Small intestine (tissue), 7 donors: ENCODE data around the gene PCED1B. TPM values are rescaled to one million over a fixed set of nuclear protein-coding genes. Genes with fewer than 3 reads are reported as not detected.
A peak's percentile ranks its signal among the peaks of the same experiment; 100 is the strongest.
"Not testable (repeated sequence)": the region's sequence is repeated elsewhere in the genome, so short reads cannot be mapped to it uniquely, and the experiment has no call there.

Experiments used
- DNase-seq, 2 donors: peaks; one replicate each; pipeline versions ENCODE4 v3.0.0 to v3.0.0-alpha.2; 2013
- FAIRE-seq: peaks from 2 replicates; lab custom pipeline; 2012; peaks lifted over from hg19 to GRCh38; lab: Jason Lieb, UNC
- H3K27ac ChIP-seq, 3 donors: one replicate each; pipeline ENCODE4 v1.5.1; 2013; ENCODE audit warnings: low read length in 2 of 3, mild to moderate bottlenecking in 2 of 3, control low read depth in 1 of 3, inconsistent platforms in 1 of 3, low read depth in 1 of 3, moderate library complexity in 1 of 3
- H3K27me3 ChIP-seq, 3 donors: one replicate each; pipeline ENCODE4 v1.6.1; 2013; ENCODE audit warnings: low read length in 3 of 3, inconsistent platforms in 1 of 3; ENCODE audit not compliant: control insufficient read depth in 3 of 3, insufficient read depth in 3 of 3
- H3K36me3 ChIP-seq, 3 donors: one replicate each; pipeline ENCODE4 v1.6.1; 2013; ENCODE audit warnings: low read length in 3 of 3, inconsistent platforms in 1 of 3, low read depth in 1 of 3, mild to moderate bottlenecking in 1 of 3, moderate library complexity in 1 of 3; ENCODE audit not compliant: control insufficient read depth in 3 of 3, insufficient read depth in 2 of 3
- H3K4me1 ChIP-seq, 3 donors: one replicate each; pipeline ENCODE4 v1.6.1; 2013; ENCODE audit warnings: low read length in 2 of 3, inconsistent platforms in 1 of 3, low read depth in 1 of 3, mild to moderate bottlenecking in 1 of 3, moderate library complexity in 1 of 3; ENCODE audit not compliant: control insufficient read depth in 3 of 3, insufficient read depth in 2 of 3
- H3K4me3 ChIP-seq, 3 donors: one replicate each; pipeline ENCODE4 v1.5.1; 2013; ENCODE audit warnings: low read length in 3 of 3, control low read depth in 1 of 3, inconsistent platforms in 1 of 3, low read depth in 1 of 3, mild to moderate bottlenecking in 1 of 3, moderate library complexity in 1 of 3
- H3K9me3 ChIP-seq, 2 donors: one replicate each; pipeline ENCODE4 v1.6.1; 2013; ENCODE audit warnings: low read depth in 1 of 2, low read length in 1 of 2; ENCODE audit not compliant: control insufficient read depth in 2 of 2, insufficient read depth in 1 of 2
- WGBS, 3 donors: extraction: QIAGEN DNeasy Blood & Tissue Kit; methylation state at CpG; one replicate each; pipeline ENCODE4 v1.1.7; 2013; 5-methylcytosine and 5-hydroxymethylcytosine counted together
- polyA plus RNA-seq, 4 donors: library from polyadenylated mRNA; stranded (reverse) in 3 of 4; unstranded in 1 of 4; fragments of 200-250 nt in 3 of 4; fragments of 120-200 nt in 1 of 4; gene quantifications; one replicate each; pipeline versions ENCODE4 v1.2.1 to v1.2.3, GENCODE V29; 2013
- donor health status: healthy with polysubstance abuse.
- donor health status: control.
- donor health status: control.
- donor health status: Bipolar disorder and iron deficiency.
- donor health status: healthy.

PCED1B gene
- polyA plus RNA-seq, 4 donors, result 1.4 to 4.5 (median 1.6) TPM; not detected in 1

DNA sequence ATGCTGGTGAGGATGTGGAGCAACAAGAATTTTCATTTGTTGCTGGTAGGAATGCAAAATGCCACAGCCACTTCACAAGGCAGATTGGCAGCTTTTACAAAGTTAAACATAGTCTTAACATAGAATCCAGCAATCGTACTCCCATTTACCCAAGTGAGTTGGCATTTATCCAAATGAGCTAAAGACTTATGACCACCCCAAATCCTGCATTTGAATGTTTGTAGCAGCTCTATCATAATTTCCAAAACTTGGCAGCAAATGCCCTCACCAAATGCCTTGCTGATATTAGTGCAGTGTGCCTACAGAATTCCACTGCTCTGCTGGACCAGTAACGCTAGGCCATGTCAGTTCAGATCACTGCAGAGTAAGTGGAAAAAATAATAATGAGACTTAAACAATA is 121.0 kb downstream of the PCED1B start:
- Histone ChIP-seq H3K27me3 (no peaks in the 10 kb centered on the region), H3K36me3 (no peaks in the 10 kb centered on the region), H3K27ac (no peak overlapping the region), H3K4me3 (no peak overlapping the region), H3K9me3 (peaks cover 0 to 9% of the 10 kb centered on the region in 2 donors), H3K4me1 (no peaks in the 10 kb centered on the region)
- 75 to 86% (median 80%) methylated on average over 2 of the region's 2 CpGs for WGBS, 3 donors
- DNase-seq, result no peak
- no peak for FAIRE-seq

DNA sequence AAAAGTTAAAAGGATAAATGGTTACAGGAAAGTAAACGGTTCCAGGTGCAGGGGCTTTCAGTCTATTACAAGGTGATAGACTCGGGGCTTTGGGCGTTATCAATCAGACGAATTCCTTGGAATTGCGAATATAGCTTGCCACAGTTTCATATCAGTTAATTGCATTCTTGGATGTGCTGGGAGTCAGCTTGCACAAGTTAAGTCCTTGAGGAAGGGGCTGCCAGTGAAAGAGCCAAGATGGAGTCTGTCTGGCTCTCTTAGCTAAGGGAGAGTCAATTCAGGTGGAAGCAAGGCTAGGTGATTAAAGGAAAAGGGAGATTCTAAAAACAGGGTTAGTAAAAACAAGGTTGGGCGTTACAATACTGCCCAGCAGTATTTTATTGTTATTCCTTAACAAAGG is 121.8 kb downstream of the PCED1B start:
- DNase-seq, H3K36me3 ChIP-seq, H3K4me1 ChIP-seq, H3K4me3 ChIP-seq, FAIRE-seq, H3K27ac ChIP-seq, H3K27me3 ChIP-seq, H3K9me3 ChIP-seq: not testable (repeated sequence)
- 84 to 90% (median 88%) methylated on average over 6 of the region's 6 CpGs for whole genome bisulfite sequencing, 3 donors

DNA sequence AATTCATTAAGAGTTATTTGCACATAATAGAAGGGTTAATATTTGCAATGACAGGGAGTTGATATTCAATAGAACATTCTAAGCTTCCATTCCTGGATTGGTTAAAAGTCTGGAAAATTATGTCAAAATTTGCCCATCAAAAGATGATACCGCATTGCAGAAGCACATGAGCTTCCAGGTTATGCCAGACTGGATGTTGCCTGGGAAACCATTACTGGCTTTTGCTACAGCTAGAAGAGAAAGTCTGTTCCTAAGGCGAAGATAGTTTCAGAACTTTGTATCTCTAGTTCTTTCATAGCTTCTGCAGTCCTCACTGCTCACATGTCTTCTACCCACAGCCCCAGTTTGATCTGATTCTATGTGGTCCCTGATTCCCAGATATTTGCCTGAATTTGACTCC is 122.8 kb downstream of the PCED1B start:
- Histone ChIP-seq H3K4me3 (no peak overlapping the region), H3K4me1 (peaks cover 3 to 5% (median 4%) of the 10 kb centered on the region in 3 donors), H3K27ac (no peak overlapping the region), H3K36me3 (no peaks in the 10 kb centered on the region), H3K9me3 (peaks cover 0 to 9% of the 10 kb centered on the region in 2 donors), H3K27me3 (no peaks in the 10 kb centered on the region)
- 86 to 89% (median 88%) methylated on average over 2 of the region's 2 CpGs for WGBS, 3 donors
- DNase-seq, result no peak
- no peak for FAIRE-seq

DNA sequence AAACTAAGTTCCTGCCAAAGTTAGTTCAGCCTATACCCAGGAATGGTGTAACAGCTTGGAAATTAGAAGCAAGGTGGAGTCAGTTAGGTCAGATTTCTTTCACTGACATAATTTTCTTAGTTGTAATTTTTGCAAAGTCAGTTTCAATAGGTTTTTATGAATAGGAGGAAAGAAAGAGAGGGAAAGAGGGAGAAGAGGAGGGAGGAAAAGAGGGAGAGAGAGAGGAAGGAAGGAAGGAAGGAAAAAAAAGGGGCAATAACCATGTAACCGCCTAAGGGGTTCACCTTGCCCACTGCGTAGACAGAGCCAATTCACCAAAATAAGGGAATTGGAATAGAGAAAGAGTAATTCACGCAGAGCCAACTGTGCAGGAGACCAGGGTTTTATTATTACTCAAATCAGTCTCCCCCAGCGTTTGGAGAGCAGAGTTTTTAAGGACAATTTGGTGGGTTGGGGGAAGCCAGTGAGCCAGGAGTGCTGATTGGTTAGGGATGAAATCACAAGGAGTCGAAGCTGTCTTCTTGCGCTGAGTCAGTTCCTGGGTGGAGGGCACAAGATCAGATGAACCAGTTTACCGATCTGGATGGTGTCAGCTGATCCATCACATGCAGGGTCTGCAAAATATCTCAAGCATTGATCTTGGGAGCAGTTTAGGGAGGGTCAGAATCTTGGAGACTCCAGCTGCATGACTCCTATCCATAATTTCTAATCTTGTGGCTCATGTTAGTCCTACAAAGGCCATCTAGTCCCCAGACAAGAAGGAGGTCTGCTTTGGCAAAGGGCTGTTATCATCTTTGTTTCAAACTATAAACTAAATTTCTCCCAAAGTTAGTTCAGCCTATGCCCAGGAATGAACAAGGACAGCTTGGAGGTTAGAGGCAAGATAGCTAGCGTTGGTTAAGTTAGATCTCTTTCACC is 126.4 kb downstream of the PCED1B start:
- no peak for FAIRE-seq
- Histone ChIP-seq H3K4me3 (no peak overlapping the region), H3K9me3 (peaks cover 0 to 9% of the 10 kb centered on the region in 2 donors), H3K4me1 (peaks cover 3 to 11% (median 5%) of the 10 kb centered on the region in 3 donors), H3K36me3 (no peaks in the 10 kb centered on the region), H3K27me3 (no peaks in the 10 kb centered on the region), H3K27ac (no peak overlapping the region)
- WGBS, 3 donors, result 69 to 76% (median 70%) methylated on average over 8 of the region's 8 CpGs
- DNase-seq, result no peak

DNA sequence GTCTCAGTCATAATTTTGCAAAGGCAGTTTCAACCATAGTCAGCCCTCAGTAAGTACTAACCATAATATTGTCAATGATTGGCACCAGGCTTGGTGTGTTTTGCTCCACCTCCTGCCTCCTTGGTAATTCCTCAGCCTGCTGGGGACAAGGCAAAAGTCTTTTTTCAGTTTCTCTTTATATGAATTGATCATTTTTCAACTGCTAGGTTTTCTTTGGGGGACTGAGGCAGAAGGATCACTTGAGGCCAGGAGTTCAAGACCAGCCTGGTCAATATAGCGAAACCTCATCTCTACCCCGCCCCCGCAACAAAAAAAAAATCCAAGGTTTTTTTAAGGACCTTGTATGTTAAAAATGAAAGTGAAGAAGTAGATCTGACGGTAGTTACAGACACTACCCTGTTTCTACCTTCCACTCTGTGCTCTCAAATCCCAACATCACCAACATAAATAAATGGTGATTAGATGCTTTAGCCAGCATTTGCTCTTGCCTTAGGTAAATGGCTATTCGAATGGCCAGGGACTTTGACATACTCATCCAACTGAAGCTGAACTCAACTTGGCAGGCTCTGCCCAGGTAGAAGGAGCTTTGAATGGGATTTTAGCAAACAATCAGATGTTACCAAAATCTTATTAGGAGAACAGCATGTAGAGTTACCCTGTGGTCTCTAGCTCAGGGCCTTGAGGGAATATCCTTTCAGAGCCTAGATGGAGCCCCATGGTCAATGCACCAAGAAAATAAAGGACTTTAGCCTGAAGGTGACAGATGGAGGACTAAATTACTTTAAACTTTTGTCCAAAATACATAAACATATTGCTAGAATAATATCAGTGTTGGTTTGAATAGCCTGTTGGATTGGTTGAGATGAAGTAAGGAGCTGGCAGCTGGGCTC is 127.3 kb downstream of the PCED1B start:
- Histone ChIP-seq H3K27ac (peak overlapping the region in 1 of 3 donors; percentile 51), H3K36me3 (no peaks in the 10 kb centered on the region), H3K4me3 (no peak overlapping the region), H3K9me3 (peaks cover 0 to 9% of the 10 kb centered on the region in 2 donors), H3K27me3 (no peaks in the 10 kb centered on the region), H3K4me1 (peaks cover 3 to 11% (median 5%) of the 10 kb centered on the region in 3 donors)
- DNase-seq, result no peak
- WGBS, 3 donors, result 68 to 75% (median 71%) methylated on average over 5 of the region's 5 CpGs
- FAIRE-seq, result no peak

DNA sequence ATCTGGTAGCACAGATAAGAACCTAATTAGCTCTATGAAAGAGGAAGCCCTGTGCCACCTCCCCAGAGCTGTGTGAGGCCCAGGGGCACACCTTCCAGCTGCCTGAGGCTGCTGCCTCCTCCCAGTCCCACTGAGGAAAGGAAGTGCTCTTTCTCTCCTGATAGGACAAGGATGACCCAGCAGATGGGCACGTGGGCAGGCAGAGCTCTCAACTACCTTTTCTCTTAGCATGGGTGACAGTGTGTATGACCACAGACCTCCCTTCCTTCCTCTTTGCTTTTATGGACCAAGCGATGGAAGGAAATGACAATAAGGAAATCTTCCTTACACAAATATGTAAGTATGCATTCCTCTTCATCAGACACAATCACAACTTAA is 127.9 kb downstream of the PCED1B start:
- DNase-seq (peak; percentile 38 to 48), FAIRE-seq (no peak)
- 30 to 42% (median 34%) methylated on average over 2 of the region's 2 CpGs for WGBS, 3 donors
- Histone ChIP-seq H3K9me3 (peaks cover 0 to 9% of the 10 kb centered on the region in 2 donors), H3K4me1 (peaks cover 3 to 11% (median 5%) of the 10 kb centered on the region in 3 donors), H3K27me3 (no peaks in the 10 kb centered on the region), H3K4me3 (no peak overlapping the region), H3K27ac (peak overlapping the region in 2 of 3 donors; percentile 58 to 73), H3K36me3 (no peaks in the 10 kb centered on the region)

DNA sequence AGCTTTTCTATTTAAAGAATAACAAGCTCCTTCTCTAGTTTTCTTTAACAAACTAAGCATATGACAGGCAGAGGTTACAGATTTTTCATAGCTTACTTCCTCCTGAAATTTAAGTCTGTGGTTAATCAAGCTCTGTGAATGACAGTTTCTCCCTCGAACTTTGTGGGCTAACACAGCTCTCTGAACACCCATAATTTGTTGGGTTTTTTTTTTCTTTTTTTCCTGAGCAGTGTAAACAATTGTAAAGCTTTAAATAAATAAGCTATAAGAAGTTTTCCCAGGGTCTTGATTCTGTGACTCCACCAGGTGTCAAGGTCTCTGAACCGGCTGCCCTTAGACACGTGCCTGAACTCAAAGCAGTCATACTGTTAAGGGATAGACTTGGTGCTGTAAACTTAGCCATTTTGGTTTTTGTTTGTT is 128.4 kb downstream of the PCED1B start:
- peak in 1 of 2 donors; percentile 30 for DNase-seq
- Histone ChIP-seq H3K27ac (peak overlapping the region in 1 of 3 donors; percentile 83), H3K36me3 (no peaks in the 10 kb centered on the region), H3K4me1 (peaks cover 3 to 11% (median 5%) of the 10 kb centered on the region in 3 donors), H3K27me3 (no peaks in the 10 kb centered on the region), H3K4me3 (no peak overlapping the region), H3K9me3 (peaks cover 0 to 9% of the 10 kb centered on the region in 2 donors)
- WGBS, 3 donors, result 20 to 36% (median 20%) methylated on average over 3 of the region's 3 CpGs
- no peak for FAIRE-seq

DNA sequence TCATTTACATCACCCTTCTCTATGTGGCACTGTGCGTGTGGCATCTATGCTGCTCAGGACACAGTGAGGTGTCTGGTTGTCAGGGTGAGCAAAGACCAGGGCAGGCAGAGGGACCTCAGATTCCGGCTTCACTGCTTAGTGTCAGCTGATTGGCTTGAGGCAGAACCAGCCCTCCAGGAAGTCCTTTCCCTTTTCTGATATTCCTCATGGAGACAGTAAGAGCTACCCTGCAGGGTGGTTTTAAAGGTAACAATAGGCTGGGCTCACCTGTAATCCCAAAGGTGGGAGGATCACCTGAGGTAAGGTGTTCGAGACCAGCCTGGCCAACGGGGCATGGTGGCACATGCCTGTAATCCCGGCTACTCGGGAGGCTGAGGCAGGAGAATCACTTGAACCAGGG is 129.6 kb downstream of the PCED1B start:
- H3K4me3 ChIP-seq, result no peak overlapping the region
- H3K4me1 ChIP-seq, result peaks cover 3 to 11% (median 5%) of the 10 kb centered on the region in 3 donors
- no peaks in the 10 kb centered on the region for H3K36me3 ChIP-seq
- peaks cover 0 to 6% of the 10 kb centered on the region in 2 donors for H3K9me3 ChIP-seq
- DNase-seq, result no peak
- no peak overlapping the region for H3K27ac ChIP-seq
- FAIRE-seq, result no peak
- H3K27me3 ChIP-seq, result no peaks in the 10 kb centered on the region
- WGBS, 3 donors, result 92 to 98% (median 93%) methylated on average over 6 of the region's 6 CpGs
